Astrocyte (in vitro differentiated cells and primary cell): ENCODE data around the gene PPP1R12A.

ENCODE experiments used
- CTCF ChIP-seq: IDR thresholded peaks from 2 replicates; pipeline ENCODE4 v1.5.1; 2011; ENCODE audit warnings: low read depth, mild to moderate bottlenecking, inconsistent platforms, low read length, moderate library complexity; ENCODE audit not compliant: insufficient read depth
- EZH2 ChIP-seq: IDR thresholded peaks from 2 replicates; pipeline ENCODE4 v1.6.1; 2012; ENCODE audit warnings: mild to moderate bottlenecking, low read length, inconsistent platforms; ENCODE audit not compliant: insufficient read depth

- no peak for TF ChIP-seq CTCF
- no peak for TF ChIP-seq EZH2
Observed at GRCh38 chr12:79857675-79858074, 77.2 kb downstream of the PPP1R12A start.
